Endothelial cell (in vitro differentiated cells): ENCODE results near the gene RAPH1. TPM values are rescaled to one million over a fixed set of nuclear protein-coding genes. Genes with fewer than 3 reads are reported as not detected.
A peak's percentile ranks its signal among the peaks of the same experiment; 100 is the strongest.

Experiments used
- DNase-seq: peaks from one replicate; pipeline ENCODE4 v3.0.0; 2021; ENCODE audit warnings: low spot score
- H3K27ac Mint-ChIP-seq: one replicate; pipeline ENCODE4 v1.8.0; 2021; ENCODE audit warnings: mixed read lengths, inconsistent platforms; ENCODE audit not compliant: unreplicated experiment
- H3K27me3 Mint-ChIP-seq: one replicate; pipeline ENCODE4 v1.8.0; 2021; ENCODE audit warnings: mild to moderate bottlenecking, moderate library complexity, mixed read lengths, inconsistent platforms; ENCODE audit not compliant: unreplicated experiment
- H3K36me3 Mint-ChIP-seq: one replicate; pipeline ENCODE4 v1.8.0; 2021; ENCODE audit warnings: mild to moderate bottlenecking, low read depth, mixed read lengths, inconsistent platforms; ENCODE audit not compliant: unreplicated experiment
- H3K4me1 Mint-ChIP-seq: one replicate; pipeline ENCODE4 v1.8.0; 2021; ENCODE audit warnings: mild to moderate bottlenecking, mixed read lengths, inconsistent platforms; ENCODE audit not compliant: unreplicated experiment
- H3K4me3 Mint-ChIP-seq: one replicate; pipeline ENCODE4 v1.8.0; 2021; ENCODE audit warnings: mild to moderate bottlenecking, mixed read lengths, inconsistent platforms; ENCODE audit not compliant: unreplicated experiment
- H3K9me3 Mint-ChIP-seq: one replicate; pipeline ENCODE4 v1.8.0; 2021; ENCODE audit warnings: mixed read lengths, inconsistent platforms; ENCODE audit not compliant: unreplicated experiment
- total RNA-seq: library from RNA; stranded (reverse); fragmentation: NEBNext Ultra II Directional; extraction: Animal tissue kit (Norgen Biotek cat#: 25700); gene quantifications from one replicate; pipeline ENCODE4 v1.2.1, GENCODE V29; 2021; ENCODE audit not compliant: unreplicated experiment
- TF ChIP-seq, protein P1 (sequence below): fragments of 200-600 bp; sonication (generic); IDR thresholded peaks from one replicate; pipeline ENCODE4 v1.5.0; 2021; ENCODE audit warnings: antibody characterized with exemption; ENCODE audit not compliant: unreplicated experiment

RAPH1 gene
- total RNA-seq, 1 donor from 2014 or later, result 74.1 TPM

DNA sequence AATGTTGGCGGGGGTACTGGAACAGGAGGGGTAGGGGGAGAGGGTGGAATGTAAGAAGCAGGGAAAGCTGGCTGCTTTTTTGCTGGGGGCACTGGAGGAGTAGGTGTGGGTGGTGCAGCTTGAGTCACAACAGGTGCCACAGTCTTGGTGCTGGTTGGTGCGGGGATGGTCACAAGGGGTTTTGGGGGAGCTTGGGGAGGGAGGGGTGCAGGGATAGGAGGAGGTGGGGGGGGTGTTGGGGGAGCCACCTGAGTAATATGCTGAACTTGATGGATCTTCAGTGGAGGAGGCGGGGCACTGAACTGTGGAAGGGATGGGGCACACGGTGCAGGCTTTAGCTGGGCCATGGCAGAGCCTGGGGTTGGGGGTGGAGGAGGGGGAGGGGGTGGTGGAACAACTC is 94.4 kb downstream of the RAPH1 start:
- Mint-ChIP-seq H3K27me3 (no peaks in the 10 kb centered on the region), H3K4me1 (peaks cover 55% of the 10 kb centered on the region), H3K9me3 (no peaks in the 10 kb centered on the region)

GRCh38 chr2:203438528-203438927 is 96.6 kb downstream of the RAPH1 start:
- H3K4me3 Mint-ChIP-seq, result no peak overlapping the region
- peaks cover 39% of the 10 kb centered on the region for H3K4me1 Mint-ChIP-seq
- H3K27ac Mint-ChIP-seq, result no peak overlapping the region
- TF ChIP-seq, protein P1, sequence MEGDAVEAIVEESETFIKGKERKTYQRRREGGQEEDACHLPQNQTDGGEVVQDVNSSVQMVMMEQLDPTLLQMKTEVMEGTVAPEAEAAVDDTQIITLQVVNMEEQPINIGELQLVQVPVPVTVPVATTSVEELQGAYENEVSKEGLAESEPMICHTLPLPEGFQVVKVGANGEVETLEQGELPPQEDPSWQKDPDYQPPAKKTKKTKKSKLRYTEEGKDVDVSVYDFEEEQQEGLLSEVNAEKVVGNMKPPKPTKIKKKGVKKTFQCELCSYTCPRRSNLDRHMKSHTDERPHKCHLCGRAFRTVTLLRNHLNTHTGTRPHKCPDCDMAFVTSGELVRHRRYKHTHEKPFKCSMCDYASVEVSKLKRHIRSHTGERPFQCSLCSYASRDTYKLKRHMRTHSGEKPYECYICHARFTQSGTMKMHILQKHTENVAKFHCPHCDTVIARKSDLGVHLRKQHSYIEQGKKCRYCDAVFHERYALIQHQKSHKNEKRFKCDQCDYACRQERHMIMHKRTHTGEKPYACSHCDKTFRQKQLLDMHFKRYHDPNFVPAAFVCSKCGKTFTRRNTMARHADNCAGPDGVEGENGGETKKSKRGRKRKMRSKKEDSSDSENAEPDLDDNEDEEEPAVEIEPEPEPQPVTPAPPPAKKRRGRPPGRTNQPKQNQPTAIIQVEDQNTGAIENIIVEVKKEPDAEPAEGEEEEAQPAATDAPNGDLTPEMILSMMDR, result no peak
- H3K9me3 Mint-ChIP-seq, result no peaks in the 10 kb centered on the region
- no peak for DNase-seq
- H3K27me3 Mint-ChIP-seq, result no peaks in the 10 kb centered on the region
- peaks cover 34% of the 10 kb centered on the region for H3K36me3 Mint-ChIP-seq

More for the DNA sequence above, 94.4 kb downstream of the RAPH1 start:
- TF ChIP-seq, protein P1, result no peak
- Mint-ChIP-seq H3K27ac (no peak overlapping the region), H3K4me3 (peak overlapping the region; percentile 73), H3K36me3 (peaks cover 41% of the 10 kb centered on the region)
- DNase-seq, result no peak

- DNase-seq, result no peak
- H3K36me3 Mint-ChIP-seq, result peaks cover 34% of the 10 kb centered on the region
- no peaks in the 10 kb centered on the region for H3K9me3 Mint-ChIP-seq
- TF ChIP-seq, protein P1, result no peak
- peaks cover 38% of the 10 kb centered on the region for H3K4me1 Mint-ChIP-seq
- H3K27ac Mint-ChIP-seq, result peak overlapping the region; percentile 72
- no peak overlapping the region for H3K4me3 Mint-ChIP-seq
- H3K27me3 Mint-ChIP-seq, result no peaks in the 10 kb centered on the region
Measured at GRCh38 chr2:203437511-203437910, 97.6 kb downstream of the RAPH1 start.

DNA sequence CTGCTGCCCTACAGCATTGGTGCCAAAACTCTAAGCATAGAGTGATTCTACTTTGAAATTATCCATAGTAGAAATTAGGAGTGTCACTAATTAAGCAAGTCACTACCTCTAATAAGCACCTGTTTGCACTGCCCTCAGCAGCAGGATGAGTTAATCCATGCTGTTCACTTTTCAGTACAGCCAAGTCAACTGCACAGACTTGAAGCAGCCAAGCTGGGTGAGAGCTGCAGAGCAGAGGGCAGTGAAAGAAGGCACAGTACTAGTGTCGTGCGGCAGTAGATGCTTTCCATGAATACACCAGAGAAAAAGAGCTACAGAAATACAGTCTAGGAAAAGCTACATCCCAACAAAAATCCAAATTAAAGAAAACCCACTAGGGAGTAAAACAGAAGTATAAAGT is 98.6 kb downstream of the RAPH1 start:
- Mint-ChIP-seq H3K4me3 (no peak overlapping the region), H3K9me3 (no peaks in the 10 kb centered on the region), H3K27me3 (no peaks in the 10 kb centered on the region), H3K4me1 (peaks cover 33% of the 10 kb centered on the region), H3K36me3 (peaks cover 33% of the 10 kb centered on the region), H3K27ac (peak overlapping the region; percentile 72)
- TF ChIP-seq, protein P1, result no peak
- DNase-seq, result no peak

- Mint-ChIP-seq H3K4me1 (peaks cover 16% of the 10 kb centered on the region), H3K36me3 (peaks cover 4% of the 10 kb centered on the region), H3K9me3 (no peaks in the 10 kb centered on the region), H3K4me3 (no peak overlapping the region), H3K27ac (no peak overlapping the region), H3K27me3 (no peaks in the 10 kb centered on the region)
- TF ChIP-seq, protein P1, result no peak
- no peak for DNase-seq
Measured at GRCh38 chr2:203432811-203433210, 102.3 kb downstream of the RAPH1 start.
